IMR-90 (cell line): ENCODE measurements around the gene DMAC2. TPM values are rescaled to one million over a fixed set of nuclear protein-coding genes. Genes with fewer than 3 reads are reported as not detected.

Experiments used
- ATAC-seq: fragments of 200-7000 bp; cut with Tn5 transposase; 2 replicates; pipeline ENCODE4 v1.9.1; 2020; ENCODE audit warnings: low read depth, mild to moderate bottlenecking, moderate library complexity
- BruUV-seq: library from RNA; stranded (reverse); fragments of 400-500 nt; replicated peaks from 2 replicates; lab custom pipeline; 2021; lab: Mats Ljungman, UMichigan
- CTCF ChIA-PET: fragments of 300-600 bp; formaldehyde crosslinking; extraction: SDS; loops from one replicate; lab custom pipeline; 2021; ENCODE audit warnings: antibody characterized with exemption; lab: Yijun Ruan, JAX
- POLR2A ChIA-PET: fragments of 300-600 bp; sonication (Branson Sonifier 250); formaldehyde crosslinking; loops from one replicate; lab custom pipeline; 2022; ENCODE audit warnings: antibody characterized with exemption; ENCODE audit not compliant: unreplicated experiment; lab: Charles Lee
- DNase-seq: peaks from one replicate; pipeline ENCODE4 v3.0.0; 2013
- H2AFZ ChIP-seq: replicated peaks from 2 replicates; pipeline ENCODE3; 2013; ENCODE audit warnings: low read length, mild to moderate bottlenecking; ENCODE audit not compliant: poor library complexity
- H2AK5ac ChIP-seq: 2 replicates; pipeline ENCODE4 v1.6.1; 2013; ENCODE audit warnings: low read depth, low read length, inconsistent platforms
- H2AK9ac ChIP-seq: replicated peaks from 2 replicates; pipeline ENCODE3; 2013; ENCODE audit warnings: mild to moderate bottlenecking, low read depth, low read length, moderate library complexity; ENCODE audit not compliant: poor library complexity
- H2BK120ac ChIP-seq: 2 replicates; pipeline ENCODE4 v1.6.1; 2013; ENCODE audit warnings: low read depth, low read length, inconsistent platforms
- H2BK15ac ChIP-seq: 3 replicates; pipeline ENCODE4 v1.6.1; 2013; ENCODE audit warnings: low read depth, low read length, inconsistent platforms
- H2BK20ac ChIP-seq: 2 replicates; pipeline ENCODE4 v1.6.1; 2013; ENCODE audit warnings: low read depth, mild to moderate bottlenecking, inconsistent platforms, low read length, moderate library complexity
- H2BK5ac ChIP-seq: 2 replicates; pipeline ENCODE4 v1.6.1; 2013; ENCODE audit warnings: mild to moderate bottlenecking, low read depth, low read length, inconsistent platforms; ENCODE audit not compliant: poor library complexity, severe bottlenecking
- H3K14ac ChIP-seq: replicated peaks from 2 replicates; pipeline ENCODE4 v1.6.1; 2013; ENCODE audit warnings: low read depth, low read length, inconsistent platforms
- H3K18ac ChIP-seq: 2 replicates; pipeline ENCODE4 v1.6.1; 2013; ENCODE audit warnings: low read depth, low read length, control low read depth
- H3K23ac ChIP-seq: 2 replicates; pipeline ENCODE4 v1.6.1; 2013; ENCODE audit warnings: low read depth, low read length, inconsistent platforms
- H3K27ac ChIP-seq: 2 replicates; pipeline ENCODE4 v1.5.1; 2013; ENCODE audit warnings: mild to moderate bottlenecking, control low read depth, low read length; ENCODE audit not compliant: insufficient read depth
- H3K27me3 ChIP-seq: 2 replicates; pipeline ENCODE4 v1.6.1; 2013; ENCODE audit warnings: low read length; ENCODE audit not compliant: control insufficient read depth, insufficient read depth
- H3K36me3 ChIP-seq: 2 replicates; pipeline ENCODE4 v1.6.1; 2013; ENCODE audit warnings: low read length, mixed read lengths; ENCODE audit not compliant: control insufficient read depth, insufficient read depth
- H3K4ac ChIP-seq: 2 replicates; pipeline ENCODE4 v1.6.1; 2013; ENCODE audit warnings: low read depth, low read length, inconsistent platforms
- H3K4me1 ChIP-seq: 2 replicates; pipeline ENCODE4 v1.6.1; 2013; ENCODE audit warnings: low read length, mixed read lengths; ENCODE audit not compliant: control insufficient read depth, insufficient read depth
- H3K4me2 ChIP-seq: 2 replicates; pipeline ENCODE4 v1.6.1; 2013; ENCODE audit warnings: low read depth, mild to moderate bottlenecking, control low read depth, low read length, moderate library complexity
- H3K4me3 ChIP-seq: 2 replicates; pipeline ENCODE4 v1.5.1; 2013; ENCODE audit warnings: low read depth, mild to moderate bottlenecking, control low read depth, low read length, moderate library complexity; ENCODE audit not compliant: insufficient read depth
- H3K56ac ChIP-seq: 2 replicates; pipeline ENCODE4 v1.6.1; 2013; ENCODE audit warnings: low read length, inconsistent platforms; ENCODE audit not compliant: insufficient read depth; ENCODE audit errors: extremely low read depth
- H3K79me1 ChIP-seq, 2 experiments: 2 replicates each; pipeline ENCODE4 v1.6.1; 2013; ENCODE audit warnings: low read length in 2 of 2, inconsistent platforms in 1 of 2, low read depth in 1 of 2
- H3K9ac ChIP-seq: 2 replicates; pipeline ENCODE4 v1.6.1; 2013; ENCODE audit warnings: low read depth, low read length, control low read depth
- H3K9me1 ChIP-seq: 2 replicates; pipeline ENCODE4 v1.6.1; 2013; ENCODE audit warnings: low read length, inconsistent platforms; ENCODE audit not compliant: insufficient read depth
- H3K9me3 ChIP-seq: 2 replicates; pipeline ENCODE4 v1.6.1; 2013; ENCODE audit warnings: low read length; ENCODE audit not compliant: control insufficient read depth, insufficient read depth
- H4K20me1 ChIP-seq: 2 replicates; pipeline ENCODE4 v1.6.1; 2013; ENCODE audit warnings: low read length, inconsistent platforms; ENCODE audit not compliant: insufficient read depth
- H4K5ac ChIP-seq: 2 replicates; pipeline ENCODE4 v1.6.1; 2013; ENCODE audit warnings: mild to moderate bottlenecking, low read depth, low read length, control low read depth
- H4K8ac ChIP-seq, 2 experiments: 2 replicates each; pipeline ENCODE4 v1.6.1; 2013; ENCODE audit warnings: low read depth in 2 of 2, low read length in 2 of 2, control low read depth in 1 of 2, inconsistent platforms in 1 of 2
- H4K91ac ChIP-seq: 2 replicates; pipeline ENCODE4 v1.6.1; 2013; ENCODE audit warnings: low read depth, low read length, inconsistent platforms; ENCODE audit not compliant: insufficient read depth
- CEBPB ChIP-seq: IDR thresholded peaks from 2 replicates; pipeline ENCODE4 v1.6.1; 2012; ENCODE audit warnings: low read depth, low read length, improper control_type of control experiment
- CHD1 ChIP-seq: IDR thresholded peaks from 2 replicates; pipeline ENCODE4 v1.6.1; 2012; ENCODE audit warnings: low read depth, low read length, improper control_type of control experiment
- ELK1 ChIP-seq: fragments of 150-350 bp; IDR thresholded peaks from 2 replicates; pipeline ENCODE4 v1.6.1; 2016; ENCODE audit warnings: low read depth, mild to moderate bottlenecking, low read length, moderate library complexity, borderline replicate concordance
- MAFK ChIP-seq: IDR thresholded peaks from 2 replicates; pipeline ENCODE4 v1.6.1; 2012; ENCODE audit warnings: low read depth, low read length, improper control_type of control experiment
- MAZ ChIP-seq: IDR thresholded peaks from 2 replicates; pipeline ENCODE4 v1.6.1; 2012; ENCODE audit warnings: low read depth, mild to moderate bottlenecking, low read length, improper control_type of control experiment, moderate library complexity, borderline replicate concordance
- MXI1 ChIP-seq: IDR thresholded peaks from 2 replicates; pipeline ENCODE4 v1.6.1; 2012; ENCODE audit warnings: low read depth, mild to moderate bottlenecking, low read length, moderate library complexity, borderline replicate concordance
- POLR2A ChIP-seq: IDR thresholded peaks from 2 replicates; pipeline ENCODE4 v1.6.1; 2012; ENCODE audit warnings: mild to moderate bottlenecking, low read depth, low read length
- RFX5 ChIP-seq: IDR thresholded peaks from 2 replicates; pipeline ENCODE4 v1.8.0; 2012; ENCODE audit warnings: low read depth, mild to moderate bottlenecking, low read length, moderate library complexity
- SMC3 ChIP-seq: fragments of 150-350 bp; IDR thresholded peaks from 2 replicates; pipeline ENCODE4 v1.6.1; 2016; ENCODE audit warnings: low read depth, mild to moderate bottlenecking, antibody characterized with exemption, low read length, moderate library complexity
- WGBS, 2 experiments: methylation state at CpG; one replicate each; pipeline versions ENCODE4 v1.1.5 to v1.1.7; 2013; ENCODE audit warnings: missing lambda C conversion rate in 2 of 2; ENCODE audit not compliant: insufficient read length in 1 of 2; ENCODE audit errors: extremely low coverage in 2 of 2; 5-methylcytosine and 5-hydroxymethylcytosine counted together
- dilution Hi-C: fragments of 300-500 bp; cut with HindIII; formaldehyde crosslinking; loops from one replicate; pipeline ENCODE4 v1.14.3; 2018; ENCODE audit warnings: low sequenced_read_pairs; ENCODE audit not compliant: unreplicated experiment
- in situ Hi-C: fragments of 300-500 bp; cut with MboI; formaldehyde crosslinking; loops from 3 replicates; pipeline ENCODE4 v1.14.3; 2019; ENCODE audit warnings: low sequenced_read_pairs, inconsistent platforms, mixed read lengths
- intact Hi-C: fragments of 100-400 bp; cut with micrococcal nuclease; formaldehyde crosslinking; loops from 2 replicates; pipeline ENCODE4 v1.10.0; 2022
- polyA plus RNA-seq, 3 experiments: library from polyadenylated mRNA; depleted of rRNA; stranded (reverse); fragments of >200 nt; gene quantifications; 2 replicates each; pipeline ENCODE4 v1.2.3, GENCODE V29; 2012; ENCODE audit warnings: low replicate concordance in 1 of 3
- total RNA-seq: library from RNA; depleted of rRNA; stranded (reverse); fragments of >200 nt; gene quantifications from 2 replicates; pipeline ENCODE4 v1.2.3, GENCODE V29; 2012

The DMAC2 gene
- total and polyA plus RNA-seq, 2 of the 4 experiments (the other 2 are of a cell fraction), result 52.5 to 72.2 TPM

- in situ Hi-C loops, result no loop called here
- no peak overlapping the region for H3K4ac ChIP-seq
- H3K27ac ChIP-seq, result no peak overlapping the region
- peaks cover 4% of the 10 kb centered on the region for H3K4me1 ChIP-seq
- H3K4me2 ChIP-seq, result no peak overlapping the region
- no peaks in the 10 kb centered on the region for H3K9me3 ChIP-seq
- no peak overlapping the region for H4K91ac ChIP-seq
- TF ChIP-seq MAZ (no peak), SMC3 (no peak), CEBPB (no peak), CHD1 (no peak), RFX5 (no peak), POLR2A (no peak), MXI1 (no peak), ELK1 (no peak), MAFK (no peak)
- 75% methylated on average over 2 of the region's 4 CpGs; no CpG with 5 or more reads in 1 of the 2 experiments for WGBS, 2 experiments
- H3K4me3 ChIP-seq, result no peak overlapping the region
- CTCF ChIA-PET, result interaction anchor here (0.8 kb wide), 1 partner anchor 23 kb away, joined by 3 read pairs; no protein-coding TSS in a partner anchor
- no peak overlapping the region for H4K5ac ChIP-seq
- no peak overlapping the region for H2AFZ ChIP-seq
- no peak overlapping the region for H2BK20ac ChIP-seq
- H3K23ac ChIP-seq, result no peak overlapping the region
- no peak overlapping the region for H2AK5ac ChIP-seq
- no peak overlapping the region for H3K18ac ChIP-seq
- ATAC-seq (no peak), DNase-seq (no peak)
- H3K27me3 ChIP-seq, result no peaks in the 10 kb centered on the region
- H2AK9ac ChIP-seq, result no peak overlapping the region
- H4K8ac ChIP-seq, result no peak overlapping the region
- POLR2A ChIA-PET, result no interaction called here
- intact Hi-C loops, result no loop called here
- H3K9me1 ChIP-seq, result peaks cover 7% of the 10 kb centered on the region; the same call in 1 of the 2 replicates
- H3K14ac ChIP-seq, result no peak overlapping the region
- no peak overlapping the region for H2BK15ac ChIP-seq
- H3K9ac ChIP-seq, result no peak overlapping the region
- H3K56ac ChIP-seq, result no peak overlapping the region
- no peak overlapping the region for H2BK5ac ChIP-seq
- peaks cover 5% of the 10 kb centered on the region in 2 experiments; a peak in 3 of 4 replicates for H3K79me1 ChIP-seq
- H4K20me1 ChIP-seq, result no peaks in the 10 kb centered on the region
- BruUV-seq, result no TSS peak
- dilution Hi-C loops, result no loop called here
- peaks cover 17% of the 10 kb centered on the region for H3K36me3 ChIP-seq
- H2BK120ac ChIP-seq, result no peak overlapping the region
These were observed 31.5 kb downstream of the DMAC2 start for GRCh38 chr19:41408256-41408655.
